ENCODE results near the gene PLEKHA7. TPM values are rescaled to one million over a fixed set of nuclear protein-coding genes. Genes with fewer than 3 reads are reported as not detected.
A peak's percentile ranks its signal among the peaks of the same experiment; 100 is the strongest.

The PLEKHA7 gene
- total RNA-seq, 2 experiments from 2014 or later: 5.1 to 5.6 TPM

DNA sequence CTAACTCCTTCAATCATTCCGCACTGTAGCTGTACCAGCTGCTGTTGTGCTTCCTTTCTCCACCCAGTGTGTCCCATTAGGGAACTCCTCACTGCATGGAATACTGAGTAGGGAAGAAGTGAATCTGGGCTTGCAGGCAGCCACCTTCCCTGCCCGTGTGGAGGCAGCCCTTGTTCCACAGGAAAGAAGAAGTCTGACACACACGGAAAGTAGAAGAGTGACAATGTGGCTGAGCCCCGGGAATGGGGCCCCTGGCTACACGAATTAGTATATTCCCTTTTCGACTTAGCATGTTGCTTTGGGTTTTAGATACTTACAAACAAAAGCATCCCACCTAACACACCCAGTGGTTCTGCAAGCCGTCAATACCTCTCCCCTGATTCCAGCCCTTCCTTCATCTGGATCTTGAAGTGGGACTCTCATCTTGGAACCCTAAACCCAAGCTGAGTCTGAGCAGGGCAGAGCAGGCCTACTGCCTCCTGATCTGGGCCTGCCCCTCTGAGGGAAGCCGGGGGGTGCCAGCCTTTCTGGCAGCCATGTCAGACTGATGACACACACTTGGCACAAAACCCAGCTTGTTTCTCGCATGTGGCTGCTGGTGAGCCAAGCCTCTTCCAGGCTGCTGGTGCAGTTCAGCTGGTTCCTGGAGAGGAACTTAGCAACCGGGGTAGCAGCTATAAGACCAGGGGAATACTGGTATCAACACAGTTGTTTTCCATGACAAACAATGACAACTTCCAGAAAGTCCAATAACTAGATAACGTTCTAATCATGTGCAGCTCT lies 204.1 kb downstream of the PLEKHA7 start:
- no peak overlapping the region for H3K27ac Mint-ChIP-seq
- no peaks in the 10 kb centered on the region for H3K4me1 Mint-ChIP-seq
- no peak for DNase-seq
- H3K9me3 Mint-ChIP-seq: no peaks in the 10 kb centered on the region
- H3K36me3 Mint-ChIP-seq: no peaks in the 10 kb centered on the region
- no peaks in the 10 kb centered on the region for H3K27me3 Mint-ChIP-seq
- H3K4me3 Mint-ChIP-seq: no peak overlapping the region

DNA sequence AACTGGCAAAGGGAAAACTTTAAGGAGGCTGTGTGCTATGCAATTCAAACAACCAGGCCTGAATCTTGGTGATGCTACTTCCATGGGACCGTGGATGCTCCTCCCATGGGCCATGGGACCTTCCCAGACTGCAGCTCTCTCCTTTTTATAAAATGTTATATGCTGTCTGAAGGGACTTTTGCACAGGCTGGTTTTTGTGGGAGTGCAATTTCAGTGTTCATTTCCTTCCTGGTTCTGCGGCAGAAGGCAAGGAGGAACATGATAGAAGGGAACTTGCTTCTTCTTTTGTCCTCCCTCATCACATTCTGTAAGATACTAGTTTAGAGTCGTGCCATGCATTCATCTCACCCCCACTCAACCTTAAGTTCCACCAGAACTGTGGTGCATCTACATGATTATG lies 206.9 kb downstream of the PLEKHA7 start:
- Mint-ChIP-seq H3K4me3 (no peak overlapping the region), H3K27ac (no peak overlapping the region), H3K36me3 (no peaks in the 10 kb centered on the region), H3K27me3 (no peaks in the 10 kb centered on the region), H3K4me1 (no peaks in the 10 kb centered on the region), H3K9me3 (no peaks in the 10 kb centered on the region)
- no peak for DNase-seq

DNA sequence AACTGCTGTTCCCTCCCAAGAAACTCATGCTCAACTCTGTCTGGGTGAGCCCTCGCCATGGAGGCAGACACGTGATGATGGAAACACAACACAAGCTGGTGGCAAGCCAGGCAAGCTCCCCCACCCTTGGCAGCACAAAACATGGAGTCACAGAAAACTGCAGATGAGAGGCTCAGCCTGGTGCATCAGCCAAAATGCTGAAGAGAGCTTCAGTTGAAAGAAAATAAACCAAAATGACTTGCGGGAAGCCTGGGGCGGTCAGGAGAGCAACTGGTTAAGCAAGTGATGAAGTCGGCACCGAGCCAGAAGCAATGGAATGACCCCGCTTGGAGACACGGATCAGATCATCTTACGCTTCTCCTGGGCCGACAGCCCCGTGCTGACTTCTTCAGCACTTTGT lies 207.4 kb downstream of the PLEKHA7 start:
- H3K9me3 Mint-ChIP-seq: no peaks in the 10 kb centered on the region
- H3K36me3 Mint-ChIP-seq: no peaks in the 10 kb centered on the region
- no peaks in the 10 kb centered on the region for H3K4me1 Mint-ChIP-seq
- no peak for DNase-seq
- no peak overlapping the region for H3K4me3 Mint-ChIP-seq
- no peaks in the 10 kb centered on the region for H3K27me3 Mint-ChIP-seq
- no peak overlapping the region for H3K27ac Mint-ChIP-seq

DNA sequence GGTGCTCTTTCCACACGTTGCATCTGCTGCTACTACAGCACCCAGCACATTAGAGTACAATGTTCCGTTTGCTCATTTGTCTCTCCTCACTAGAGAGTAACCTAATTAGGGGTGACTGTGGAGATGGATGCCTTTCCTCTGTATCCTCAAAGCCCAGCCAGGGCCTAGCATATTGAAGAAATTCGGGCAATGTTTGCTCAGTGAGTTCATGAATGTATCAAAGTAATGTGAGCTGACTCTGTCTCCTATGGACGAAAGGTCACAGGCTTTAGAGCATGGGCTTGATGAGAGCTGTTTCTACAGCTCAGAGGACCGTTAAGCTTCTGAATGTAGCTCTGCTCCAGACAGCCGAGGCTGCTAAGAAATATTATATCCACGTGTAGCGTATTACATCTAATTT lies 208.3 kb downstream of the PLEKHA7 start:
- Mint-ChIP-seq H3K9me3 (no peaks in the 10 kb centered on the region), H3K27me3 (no peaks in the 10 kb centered on the region), H3K36me3 (no peaks in the 10 kb centered on the region), H3K27ac (no peak overlapping the region), H3K4me1 (no peaks in the 10 kb centered on the region), H3K4me3 (no peak overlapping the region)
- DNase-seq: no peak

DNA sequence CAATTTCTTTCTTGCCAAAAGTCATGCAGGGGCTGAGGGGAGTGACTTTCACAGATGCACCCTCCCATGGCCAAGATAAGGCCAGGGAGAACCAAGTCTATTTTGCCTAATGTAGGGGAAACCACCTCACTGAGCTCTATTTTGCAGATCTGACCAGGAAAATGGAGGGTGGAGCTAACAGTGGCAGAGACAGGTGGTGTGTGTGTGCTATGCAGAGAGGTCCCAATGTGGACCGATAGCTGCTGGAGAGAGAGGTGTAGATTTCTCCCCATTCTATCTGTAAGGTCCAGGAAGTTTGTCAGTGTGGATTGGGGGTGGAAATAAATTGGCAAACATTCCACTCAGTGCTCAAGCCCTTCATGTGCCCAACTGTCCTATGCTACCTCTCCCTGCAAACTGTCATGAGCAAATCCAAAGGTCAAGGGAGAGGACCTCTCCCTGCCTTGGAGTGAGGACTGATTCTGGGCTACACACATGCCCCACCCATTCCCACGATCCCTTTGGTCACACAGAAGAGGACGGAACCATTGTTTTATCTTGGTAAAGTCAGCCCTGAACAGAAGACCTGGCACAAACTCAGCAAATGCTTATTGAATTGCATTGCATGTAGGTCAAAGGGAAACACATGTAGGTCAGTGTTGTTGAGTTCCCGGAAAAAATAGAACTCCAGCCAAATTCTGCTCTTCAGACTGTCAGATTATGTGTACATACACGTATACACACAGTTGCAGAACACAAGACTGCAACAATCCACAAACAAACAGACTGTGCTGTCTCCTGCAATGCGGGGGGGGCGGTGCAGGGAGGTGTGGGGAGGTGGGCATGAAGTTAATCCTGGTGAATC lies 209.9 kb downstream of the PLEKHA7 start:
- no peak overlapping the region for H3K4me3 Mint-ChIP-seq
- no peaks in the 10 kb centered on the region for H3K36me3 Mint-ChIP-seq
- no peaks in the 10 kb centered on the region for H3K27me3 Mint-ChIP-seq
- H3K27ac Mint-ChIP-seq: no peak overlapping the region
- H3K9me3 Mint-ChIP-seq: no peaks in the 10 kb centered on the region
- no peak for DNase-seq
- peaks cover 7% of the 10 kb centered on the region for H3K4me1 Mint-ChIP-seq

DNA sequence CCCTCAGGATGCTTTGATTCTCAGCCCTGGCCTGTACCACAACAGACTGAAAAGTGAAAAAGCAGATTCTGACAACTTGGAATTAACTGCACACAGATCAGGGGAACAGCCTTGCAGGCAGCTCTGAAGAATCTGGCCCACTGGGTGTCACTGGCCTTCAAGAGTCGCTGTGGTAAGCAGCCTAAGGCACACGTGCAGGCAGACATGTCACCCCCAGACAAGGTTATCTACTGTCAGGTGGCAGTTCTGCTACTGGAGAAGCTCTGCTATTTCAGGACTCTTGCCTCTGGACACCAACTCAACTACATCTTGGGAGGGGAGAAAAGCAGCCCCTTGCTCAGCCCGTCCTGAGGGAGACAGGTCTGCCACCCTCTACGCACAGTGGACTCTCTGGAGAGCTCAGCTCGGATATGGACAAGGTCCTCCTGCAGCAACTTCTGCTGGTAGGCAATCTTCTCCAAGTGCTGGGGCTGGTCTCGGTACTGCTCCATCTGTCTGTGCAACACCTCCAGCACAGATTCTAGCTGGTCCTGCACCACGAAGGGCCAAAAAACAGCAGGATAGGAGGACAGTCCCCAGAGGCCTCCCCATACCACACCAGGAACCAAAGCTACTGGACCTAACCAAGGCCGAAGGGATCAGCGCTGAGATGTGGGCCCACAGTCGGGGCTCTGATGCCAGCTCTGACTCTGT lies 212.8 kb downstream of the PLEKHA7 start:
- no peaks in the 10 kb centered on the region for H3K36me3 Mint-ChIP-seq
- no peak overlapping the region for H3K4me3 Mint-ChIP-seq
- peak overlapping the region; percentile 27 for H3K27ac Mint-ChIP-seq
- DNase-seq: no peak
- no peaks in the 10 kb centered on the region for H3K27me3 Mint-ChIP-seq
- no peaks in the 10 kb centered on the region for H3K9me3 Mint-ChIP-seq
- peaks cover 18% of the 10 kb centered on the region for H3K4me1 Mint-ChIP-seq

DNA sequence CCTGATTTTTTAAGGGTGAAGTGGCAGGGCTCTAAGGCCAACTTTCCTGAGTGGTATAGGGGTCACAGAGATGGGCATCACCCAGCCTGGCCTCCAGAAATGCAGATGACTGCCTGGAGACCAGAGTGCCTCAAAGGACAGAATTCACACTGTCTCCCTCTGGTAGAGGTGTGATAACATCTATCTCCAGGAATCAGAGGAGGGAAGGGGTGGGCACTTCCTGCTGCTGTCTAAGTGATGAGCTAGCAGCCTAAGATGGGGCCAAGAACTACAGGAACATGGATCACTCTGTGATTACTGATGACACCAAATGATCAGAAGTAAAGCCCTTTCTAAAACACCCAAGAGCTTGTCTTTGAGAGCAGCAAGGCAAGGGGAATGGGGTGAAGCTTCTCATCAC lies 213.8 kb downstream of the PLEKHA7 start:
- Mint-ChIP-seq H3K27me3 (no peaks in the 10 kb centered on the region), H3K4me3 (no peak overlapping the region), H3K27ac (no peak overlapping the region), H3K36me3 (no peaks in the 10 kb centered on the region), H3K4me1 (peaks cover 19% of the 10 kb centered on the region), H3K9me3 (no peaks in the 10 kb centered on the region)
- DNase-seq: no peak

DNA sequence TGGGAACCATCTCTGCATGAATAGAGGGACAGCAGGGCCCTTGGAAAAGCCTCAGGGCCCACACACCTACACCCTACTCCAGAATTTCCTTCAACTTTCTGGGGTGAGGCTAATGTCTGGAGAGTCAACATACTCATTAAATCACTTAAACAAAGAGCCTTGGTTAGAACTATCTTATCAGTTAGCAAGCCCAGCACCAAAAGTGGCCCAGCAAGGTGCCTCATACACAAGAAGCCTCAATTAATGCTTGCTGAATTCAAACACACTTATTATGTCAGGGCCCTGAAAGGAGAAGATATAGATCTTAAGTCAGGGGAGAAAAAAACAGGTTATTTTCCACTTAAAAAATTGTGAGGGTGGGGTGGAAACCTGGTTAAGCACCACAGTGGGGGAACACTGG lies 214.3 kb downstream of the PLEKHA7 start:
- Mint-ChIP-seq H3K4me3 (no peak overlapping the region), H3K27ac (no peak overlapping the region), H3K27me3 (no peaks in the 10 kb centered on the region), H3K36me3 (no peaks in the 10 kb centered on the region), H3K9me3 (no peaks in the 10 kb centered on the region), H3K4me1 (peaks cover 24% of the 10 kb centered on the region)
- no peak for DNase-seq

DNA sequence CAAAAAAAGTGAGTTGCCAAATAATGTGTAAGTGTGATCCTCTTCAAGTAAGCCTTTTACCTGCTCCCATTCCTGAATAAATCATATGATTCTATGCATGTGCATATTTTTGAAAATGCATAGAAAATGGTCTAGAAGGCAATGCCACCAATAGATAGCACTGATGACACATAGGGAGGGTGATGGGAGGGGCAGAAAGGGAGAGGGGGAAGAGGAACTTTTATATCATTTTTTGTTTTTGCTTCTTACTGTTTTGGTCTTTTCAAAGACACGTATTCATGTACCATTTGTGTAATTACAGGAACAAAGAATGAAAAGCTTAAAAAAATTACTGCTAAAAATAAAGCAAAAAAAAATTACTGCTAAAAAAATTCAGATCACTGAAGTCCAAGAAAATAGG lies 215.0 kb downstream of the PLEKHA7 start:
- Mint-ChIP-seq H3K27me3 (no peaks in the 10 kb centered on the region), H3K9me3 (no peaks in the 10 kb centered on the region), H3K4me1 (peaks cover 25% of the 10 kb centered on the region), H3K27ac (no peak overlapping the region), H3K36me3 (no peaks in the 10 kb centered on the region), H3K4me3 (no peak overlapping the region)
- DNase-seq: no peak

DNA sequence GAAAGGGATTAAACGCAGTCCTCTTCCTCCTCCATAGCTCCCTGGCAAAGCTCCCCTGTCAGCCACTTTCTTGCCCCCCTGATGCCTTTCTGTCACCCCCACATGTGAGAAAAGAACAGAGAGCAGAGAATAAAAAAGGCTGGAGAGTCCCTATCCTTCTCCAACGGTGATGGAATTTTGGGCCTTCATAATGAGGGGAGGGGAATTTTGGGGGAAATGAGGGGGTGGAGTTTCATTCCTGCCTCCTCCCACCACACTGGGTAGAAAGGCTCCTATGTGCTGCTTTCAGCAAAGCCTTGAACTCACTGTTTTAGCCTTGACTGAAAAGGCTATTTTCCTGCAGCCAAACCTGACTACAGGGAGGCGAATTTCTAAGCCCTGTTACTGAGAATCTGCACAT lies 216.4 kb downstream of the PLEKHA7 start:
- no peak overlapping the region for H3K4me3 Mint-ChIP-seq
- peaks cover 25% of the 10 kb centered on the region for H3K4me1 Mint-ChIP-seq
- no peaks in the 10 kb centered on the region for H3K36me3 Mint-ChIP-seq
- no peaks in the 10 kb centered on the region for H3K9me3 Mint-ChIP-seq
- no peak overlapping the region for H3K27ac Mint-ChIP-seq
- H3K27me3 Mint-ChIP-seq: no peaks in the 10 kb centered on the region
- no peak for DNase-seq

DNA sequence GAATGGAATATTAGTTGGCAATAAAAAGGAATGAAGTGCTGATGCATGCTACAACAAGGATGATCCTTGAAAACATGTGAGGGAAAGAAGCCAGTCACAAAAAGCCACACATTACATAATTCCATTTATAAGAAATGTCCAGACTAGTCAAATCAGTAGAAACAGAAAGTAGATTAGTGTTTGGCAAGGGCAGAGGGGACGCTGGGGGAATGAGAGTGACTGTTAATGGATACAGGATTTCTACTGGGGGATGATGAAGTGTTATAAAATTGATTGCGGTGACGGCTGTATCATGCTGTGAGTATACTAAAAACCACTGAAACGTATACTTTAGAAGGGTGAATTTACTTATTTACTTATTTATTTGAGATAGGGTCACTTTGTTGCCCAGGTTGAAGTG lies 217.9 kb downstream of the PLEKHA7 start:
- no peak overlapping the region for H3K4me3 Mint-ChIP-seq
- peaks cover 33% of the 10 kb centered on the region for H3K4me1 Mint-ChIP-seq
- H3K27ac Mint-ChIP-seq: no peak overlapping the region
- no peaks in the 10 kb centered on the region for H3K36me3 Mint-ChIP-seq
- no peaks in the 10 kb centered on the region for H3K27me3 Mint-ChIP-seq
- H3K9me3 Mint-ChIP-seq: no peaks in the 10 kb centered on the region
- DNase-seq: no peak

DNA sequence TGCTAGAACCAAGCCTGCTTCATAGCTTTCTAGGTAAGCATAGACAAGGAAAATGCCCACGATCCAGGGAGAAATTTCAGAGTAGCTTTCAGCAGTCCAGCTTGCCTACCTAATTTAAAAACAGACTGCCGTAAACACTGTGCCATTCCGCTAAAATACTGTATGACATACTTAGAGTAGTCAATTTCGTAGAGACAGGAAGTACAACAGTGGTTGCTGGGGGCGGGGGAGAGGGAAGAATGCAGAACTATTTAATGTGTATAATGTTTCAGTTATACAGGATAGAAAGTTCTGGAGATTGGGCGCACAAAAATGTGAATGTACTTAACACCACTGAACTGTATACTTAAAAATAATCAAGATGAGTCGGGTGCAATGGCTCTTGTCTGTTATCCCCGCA lies 219.1 kb downstream of the PLEKHA7 start:
- no peak for DNase-seq
- peaks cover 28% of the 10 kb centered on the region for H3K4me1 Mint-ChIP-seq
- H3K27ac Mint-ChIP-seq: no peak overlapping the region
- H3K36me3 Mint-ChIP-seq: no peaks in the 10 kb centered on the region
- H3K4me3 Mint-ChIP-seq: no peak overlapping the region
- H3K27me3 Mint-ChIP-seq: no peaks in the 10 kb centered on the region
- H3K9me3 Mint-ChIP-seq: no peaks in the 10 kb centered on the region

DNA sequence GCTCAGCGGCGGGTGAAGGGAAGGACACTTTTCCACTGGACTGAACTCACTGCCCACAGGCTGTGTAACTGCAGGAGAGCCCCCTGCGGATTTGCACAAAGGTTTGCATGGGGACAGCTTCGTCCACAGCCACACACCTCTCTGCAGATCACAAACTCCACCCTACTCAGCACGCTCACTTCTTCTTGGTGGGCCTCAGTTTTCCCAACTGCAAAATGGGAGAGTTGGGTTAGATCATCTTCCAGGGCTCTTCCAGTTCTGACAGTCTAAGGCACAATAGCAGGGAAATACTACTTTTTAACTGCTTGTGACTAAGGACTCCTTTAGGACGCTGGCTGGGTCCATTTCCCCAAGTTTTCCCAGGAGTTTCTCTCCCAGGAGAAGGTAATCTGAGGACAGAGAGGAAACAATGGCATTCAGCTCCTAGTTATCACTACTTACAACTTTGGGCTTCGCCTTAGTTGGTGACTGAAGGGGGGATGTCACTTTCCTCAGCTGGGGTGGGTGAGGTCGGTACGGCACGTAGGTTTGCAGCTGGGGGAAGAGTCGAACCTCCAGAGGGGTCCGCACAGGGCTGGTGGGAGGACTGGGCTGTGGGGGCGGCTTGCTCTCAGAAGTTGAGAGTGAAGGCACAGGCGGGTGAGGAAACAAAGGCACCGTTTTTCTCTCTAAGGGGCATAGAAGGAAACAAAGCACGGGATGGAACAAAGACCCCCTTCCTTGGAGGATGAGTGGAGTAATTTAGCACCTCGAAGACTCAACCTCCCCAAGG lies 220.0 kb downstream of the PLEKHA7 start:
- H3K36me3 Mint-ChIP-seq: no peaks in the 10 kb centered on the region
- no peak for DNase-seq
- H3K9me3 Mint-ChIP-seq: no peaks in the 10 kb centered on the region
- H3K4me1 Mint-ChIP-seq: peaks cover 26% of the 10 kb centered on the region
- no peak overlapping the region for H3K27ac Mint-ChIP-seq
- no peaks in the 10 kb centered on the region for H3K27me3 Mint-ChIP-seq
- no peak overlapping the region for H3K4me3 Mint-ChIP-seq

DNA sequence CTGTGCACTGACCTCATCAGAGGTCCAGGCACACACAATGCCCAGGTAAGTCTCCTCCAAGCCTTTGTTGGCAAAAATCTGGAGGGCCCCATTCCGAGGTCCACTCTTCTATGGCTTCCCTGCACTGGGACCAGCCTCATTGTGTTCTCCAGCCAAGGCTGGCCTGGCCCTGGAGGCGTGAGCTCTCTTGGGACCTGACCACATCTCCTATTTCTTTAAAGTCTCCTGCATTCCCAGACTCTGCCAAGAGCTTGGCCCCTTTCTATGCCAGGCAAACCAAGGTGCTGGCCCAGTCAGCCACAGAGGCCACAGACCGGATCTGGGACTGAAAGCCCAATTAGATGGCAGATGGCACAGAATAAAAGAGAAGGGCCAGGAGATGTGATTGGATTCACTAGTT lies 220.7 kb downstream of the PLEKHA7 start:
- Mint-ChIP-seq H3K27ac (no peak overlapping the region), H3K9me3 (no peaks in the 10 kb centered on the region), H3K27me3 (no peaks in the 10 kb centered on the region), H3K36me3 (no peaks in the 10 kb centered on the region), H3K4me3 (no peak overlapping the region), H3K4me1 (peaks cover 26% of the 10 kb centered on the region)
- DNase-seq: no peak

DNA sequence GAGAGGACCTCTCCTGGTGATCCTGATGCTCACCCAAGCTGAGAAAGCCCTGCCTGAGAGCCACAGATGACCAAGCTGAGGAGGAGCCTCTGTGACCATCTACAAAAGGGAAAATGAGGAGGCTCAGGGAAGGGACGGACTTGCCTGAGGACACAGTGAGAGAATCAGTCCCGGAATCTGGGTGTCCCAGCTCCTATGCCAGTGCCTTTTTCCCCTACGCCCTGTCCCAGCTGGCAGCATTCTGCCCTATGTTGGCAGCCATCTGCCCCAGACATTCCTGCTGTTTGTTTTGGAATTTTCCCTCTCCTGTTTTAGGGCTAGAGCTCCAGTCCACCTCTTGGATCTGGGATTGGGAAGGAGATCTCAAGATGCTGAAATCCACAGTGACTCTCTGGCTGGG lies 221.2 kb downstream of the PLEKHA7 start:
- no peak overlapping the region for H3K27ac Mint-ChIP-seq
- no peaks in the 10 kb centered on the region for H3K27me3 Mint-ChIP-seq
- peaks cover 22% of the 10 kb centered on the region for H3K4me1 Mint-ChIP-seq
- no peaks in the 10 kb centered on the region for H3K9me3 Mint-ChIP-seq
- no peak overlapping the region for H3K4me3 Mint-ChIP-seq
- no peaks in the 10 kb centered on the region for H3K36me3 Mint-ChIP-seq
- DNase-seq: no peak
